HepG2 (cell line): ENCODE measurements around the gene DOLK. TPM values are rescaled to one million over a fixed set of nuclear protein-coding genes. Genes with fewer than 3 reads are reported as not detected.

Experiments used
- BRCA1 ChIP-seq: sonication (generic); formaldehyde crosslinking; IDR thresholded peaks from 2 replicates; pipeline ENCODE4 v1.4.0; 2020; ENCODE audit warnings: missing genetic modification reagents
- JUNB ChIP-seq: sonication (generic); formaldehyde crosslinking; IDR thresholded peaks from 2 replicates; pipeline ENCODE4 v1.8.0; 2022; ENCODE audit warnings: missing genetic modification reagents, mild to moderate bottlenecking, borderline replicate concordance
- PRMT3 ChIP-seq: sonication (generic); formaldehyde crosslinking; IDR thresholded peaks from 2 replicates; pipeline ENCODE4 v1.8.1; 2022; ENCODE audit warnings: low read depth, mild to moderate bottlenecking, moderate library complexity, missing genetic modification reagents, borderline replicate concordance
- SALL1 ChIP-seq: sonication (generic); formaldehyde crosslinking; IDR thresholded peaks from 2 replicates; pipeline ENCODE4 v1.8.0; 2022; ENCODE audit warnings: mild to moderate bottlenecking, missing genetic modification reagents
- SKIL ChIP-seq: sonication (generic); formaldehyde crosslinking; IDR thresholded peaks from 2 replicates; pipeline ENCODE4 v1.8.0; 2022; ENCODE audit warnings: missing genetic modification reagents, mild to moderate bottlenecking, moderate library complexity, borderline replicate concordance
- ZNF17 ChIP-seq: sonication (generic); formaldehyde crosslinking; IDR thresholded peaks from 2 replicates; pipeline ENCODE4 v1.5.0; 2020; ENCODE audit warnings: mild to moderate bottlenecking, missing genetic modification reagents
- ZNF234 ChIP-seq: sonication (generic); formaldehyde crosslinking; conservative IDR thresholded peaks from 2 replicates; pipeline ENCODE4 v1.5.1; 2020; ENCODE audit warnings: mild to moderate bottlenecking, missing genetic modification reagents
- ZZZ3 ChIP-seq: sonication (generic); formaldehyde crosslinking; IDR thresholded peaks from 2 replicates; pipeline ENCODE4 v1.4.0; 2020; ENCODE audit warnings: missing genetic modification reagents, mild to moderate bottlenecking, borderline replicate concordance
- polyA plus RNA-seq, 8 experiments: library from polyadenylated mRNA; depleted of rRNA in 3 of 8; stranded (reverse) in 7 of 8; unstranded in 1 of 8; fragments of >200 nt; fragmentation: Illumina TruSeq in 4 of 8; extraction: Trizol in 4 of 8; gene quantifications; 2 replicates each; pipeline versions ENCODE4 v1.2.1 to v1.2.3, GENCODE V29; 2011 to 2016; ENCODE audit warnings: low read depth in 4 of 8, missing spikeins in 1 of 8, mixed read lengths in 1 of 8; ENCODE audit not compliant: insufficient read depth in 1 of 8
- total RNA-seq, 5 experiments: library from RNA; depleted of rRNA; stranded (reverse); fragments of >200 nt; fragmentation: Illumina TruSeq; extraction: Trizol; gene quantifications; 2 replicates each; pipeline ENCODE4 v1.2.3, GENCODE V29; 2016; ENCODE audit warnings: low read depth in 1 of 5
- TF ChIP-seq, protein P1 (sequence below): sonication (generic); formaldehyde crosslinking; IDR thresholded peaks from 2 replicates; pipeline ENCODE4 v1.9.0; 2021; ENCODE audit warnings: missing genetic modification reagents, mild to moderate bottlenecking, borderline replicate concordance
- TF ChIP-seq, protein P2 (sequence below): sonication (generic); formaldehyde crosslinking; IDR thresholded peaks from 2 replicates; pipeline ENCODE4 v1.9.0; 2021; ENCODE audit warnings: mild to moderate bottlenecking, missing genetic modification reagents
- TF ChIP-seq, protein P3 (sequence below): sonication (generic); formaldehyde crosslinking; IDR thresholded peaks from 2 replicates; pipeline ENCODE4 v1.4.0; 2020; ENCODE audit warnings: mild to moderate bottlenecking, missing genetic modification reagents, borderline replicate concordance

DOLK gene
- total and polyA plus RNA-seq, 2 of the 13 experiments (the other 11 are each of a cell fraction or from before 2014, with no cell fraction given), result 15.4 to 18.7 TPM

DNA sequence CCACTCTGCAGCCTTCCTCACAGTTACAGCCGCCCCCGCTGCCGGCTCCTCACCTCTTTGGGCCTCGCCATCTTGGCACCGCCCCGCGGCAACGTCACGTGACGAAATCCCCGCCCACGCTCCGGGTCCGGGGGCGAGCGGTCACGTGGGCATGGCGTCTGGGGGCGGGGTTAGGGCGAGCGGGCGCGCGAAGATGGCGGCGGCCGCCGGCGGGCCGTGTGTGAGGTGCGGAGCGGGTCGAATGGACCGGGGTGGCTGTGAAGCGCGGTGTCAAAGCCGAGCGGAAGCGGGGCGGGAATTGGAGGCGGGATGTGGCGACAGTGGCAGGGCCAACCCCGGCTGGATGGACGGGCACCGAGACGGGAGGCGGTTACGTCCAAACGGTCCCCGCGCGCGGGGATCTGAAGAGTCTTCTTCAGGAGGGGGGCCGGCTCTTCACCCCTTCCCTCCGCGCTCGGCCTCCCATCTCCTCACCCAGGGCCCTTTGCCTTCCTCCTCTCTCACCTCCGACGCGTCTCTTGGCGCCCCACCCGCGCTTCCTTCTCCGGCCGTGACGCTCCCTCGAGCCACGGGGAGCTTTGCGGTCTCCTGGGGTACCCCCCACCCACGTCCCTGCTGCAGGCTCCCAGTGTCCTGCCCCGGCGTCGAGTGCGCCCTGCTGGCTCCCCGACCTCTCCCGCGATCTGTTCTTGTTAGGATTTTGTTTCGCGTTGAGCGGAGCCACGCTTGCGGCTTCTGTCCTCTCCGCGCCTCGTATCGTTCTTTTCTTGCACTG is at the start of gene DOLK, which contains the start of gene NUP188 (continued):
- TF ChIP-seq, protein P1, sequence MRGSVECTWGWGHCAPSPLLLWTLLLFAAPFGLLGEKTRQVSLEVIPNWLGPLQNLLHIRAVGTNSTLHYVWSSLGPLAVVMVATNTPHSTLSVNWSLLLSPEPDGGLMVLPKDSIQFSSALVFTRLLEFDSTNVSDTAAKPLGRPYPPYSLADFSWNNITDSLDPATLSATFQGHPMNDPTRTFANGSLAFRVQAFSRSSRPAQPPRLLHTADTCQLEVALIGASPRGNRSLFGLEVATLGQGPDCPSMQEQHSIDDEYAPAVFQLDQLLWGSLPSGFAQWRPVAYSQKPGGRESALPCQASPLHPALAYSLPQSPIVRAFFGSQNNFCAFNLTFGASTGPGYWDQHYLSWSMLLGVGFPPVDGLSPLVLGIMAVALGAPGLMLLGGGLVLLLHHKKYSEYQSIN (CRISPR knock-in tag), result no peak
- TF ChIP-seq ZZZ3 (no peak; the same call in 1 of the 2 replicates), ZNF234 (no peak), PRMT3 (CRISPR knock-in tag) (no peak), SALL1 (CRISPR knock-in tag) (peak; percentile 72), SKIL (0 out of 2 replicates have a peak, but pooled peaks have one; percentile 53), JUNB (CRISPR knock-in tag) (no peak), ZNF17 (CRISPR knock-in tag) (no peak), BRCA1 (CRISPR knock-in tag) (0 out of 2 replicates have a peak, but pooled peaks have one; percentile 63)
- TF ChIP-seq, protein P2, sequence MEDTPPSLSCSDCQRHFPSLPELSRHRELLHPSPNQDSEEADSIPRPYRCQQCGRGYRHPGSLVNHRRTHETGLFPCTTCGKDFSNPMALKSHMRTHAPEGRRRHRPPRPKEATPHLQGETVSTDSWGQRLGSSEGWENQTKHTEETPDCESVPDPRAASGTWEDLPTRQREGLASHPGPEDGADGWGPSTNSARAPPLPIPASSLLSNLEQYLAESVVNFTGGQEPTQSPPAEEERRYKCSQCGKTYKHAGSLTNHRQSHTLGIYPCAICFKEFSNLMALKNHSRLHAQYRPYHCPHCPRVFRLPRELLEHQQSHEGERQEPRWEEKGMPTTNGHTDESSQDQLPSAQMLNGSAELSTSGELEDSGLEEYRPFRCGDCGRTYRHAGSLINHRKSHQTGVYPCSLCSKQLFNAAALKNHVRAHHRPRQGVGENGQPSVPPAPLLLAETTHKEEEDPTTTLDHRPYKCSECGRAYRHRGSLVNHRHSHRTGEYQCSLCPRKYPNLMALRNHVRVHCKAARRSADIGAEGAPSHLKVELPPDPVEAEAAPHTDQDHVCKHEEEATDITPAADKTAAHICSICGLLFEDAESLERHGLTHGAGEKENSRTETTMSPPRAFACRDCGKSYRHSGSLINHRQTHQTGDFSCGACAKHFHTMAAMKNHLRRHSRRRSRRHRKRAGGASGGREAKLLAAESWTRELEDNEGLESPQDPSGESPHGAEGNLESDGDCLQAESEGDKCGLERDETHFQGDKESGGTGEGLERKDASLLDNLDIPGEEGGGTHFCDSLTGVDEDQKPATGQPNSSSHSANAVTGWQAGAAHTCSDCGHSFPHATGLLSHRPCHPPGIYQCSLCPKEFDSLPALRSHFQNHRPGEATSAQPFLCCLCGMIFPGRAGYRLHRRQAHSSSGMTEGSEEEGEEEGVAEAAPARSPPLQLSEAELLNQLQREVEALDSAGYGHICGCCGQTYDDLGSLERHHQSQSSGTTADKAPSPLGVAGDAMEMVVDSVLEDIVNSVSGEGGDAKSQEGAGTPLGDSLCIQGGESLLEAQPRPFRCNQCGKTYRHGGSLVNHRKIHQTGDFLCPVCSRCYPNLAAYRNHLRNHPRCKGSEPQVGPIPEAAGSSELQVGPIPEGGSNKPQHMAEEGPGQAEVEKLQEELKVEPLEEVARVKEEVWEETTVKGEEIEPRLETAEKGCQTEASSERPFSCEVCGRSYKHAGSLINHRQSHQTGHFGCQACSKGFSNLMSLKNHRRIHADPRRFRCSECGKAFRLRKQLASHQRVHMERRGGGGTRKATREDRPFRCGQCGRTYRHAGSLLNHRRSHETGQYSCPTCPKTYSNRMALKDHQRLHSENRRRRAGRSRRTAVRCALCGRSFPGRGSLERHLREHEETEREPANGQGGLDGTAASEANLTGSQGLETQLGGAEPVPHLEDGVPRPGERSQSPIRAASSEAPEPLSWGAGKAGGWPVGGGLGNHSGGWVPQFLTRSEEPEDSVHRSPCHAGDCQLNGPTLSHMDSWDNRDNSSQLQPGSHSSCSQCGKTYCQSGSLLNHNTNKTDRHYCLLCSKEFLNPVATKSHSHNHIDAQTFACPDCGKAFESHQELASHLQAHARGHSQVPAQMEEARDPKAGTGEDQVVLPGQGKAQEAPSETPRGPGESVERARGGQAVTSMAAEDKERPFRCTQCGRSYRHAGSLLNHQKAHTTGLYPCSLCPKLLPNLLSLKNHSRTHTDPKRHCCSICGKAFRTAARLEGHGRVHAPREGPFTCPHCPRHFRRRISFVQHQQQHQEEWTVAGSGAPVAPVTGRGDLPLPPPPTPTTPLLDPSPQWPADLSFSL (CRISPR knock-in tag), result no peak
- TF ChIP-seq, protein P3, sequence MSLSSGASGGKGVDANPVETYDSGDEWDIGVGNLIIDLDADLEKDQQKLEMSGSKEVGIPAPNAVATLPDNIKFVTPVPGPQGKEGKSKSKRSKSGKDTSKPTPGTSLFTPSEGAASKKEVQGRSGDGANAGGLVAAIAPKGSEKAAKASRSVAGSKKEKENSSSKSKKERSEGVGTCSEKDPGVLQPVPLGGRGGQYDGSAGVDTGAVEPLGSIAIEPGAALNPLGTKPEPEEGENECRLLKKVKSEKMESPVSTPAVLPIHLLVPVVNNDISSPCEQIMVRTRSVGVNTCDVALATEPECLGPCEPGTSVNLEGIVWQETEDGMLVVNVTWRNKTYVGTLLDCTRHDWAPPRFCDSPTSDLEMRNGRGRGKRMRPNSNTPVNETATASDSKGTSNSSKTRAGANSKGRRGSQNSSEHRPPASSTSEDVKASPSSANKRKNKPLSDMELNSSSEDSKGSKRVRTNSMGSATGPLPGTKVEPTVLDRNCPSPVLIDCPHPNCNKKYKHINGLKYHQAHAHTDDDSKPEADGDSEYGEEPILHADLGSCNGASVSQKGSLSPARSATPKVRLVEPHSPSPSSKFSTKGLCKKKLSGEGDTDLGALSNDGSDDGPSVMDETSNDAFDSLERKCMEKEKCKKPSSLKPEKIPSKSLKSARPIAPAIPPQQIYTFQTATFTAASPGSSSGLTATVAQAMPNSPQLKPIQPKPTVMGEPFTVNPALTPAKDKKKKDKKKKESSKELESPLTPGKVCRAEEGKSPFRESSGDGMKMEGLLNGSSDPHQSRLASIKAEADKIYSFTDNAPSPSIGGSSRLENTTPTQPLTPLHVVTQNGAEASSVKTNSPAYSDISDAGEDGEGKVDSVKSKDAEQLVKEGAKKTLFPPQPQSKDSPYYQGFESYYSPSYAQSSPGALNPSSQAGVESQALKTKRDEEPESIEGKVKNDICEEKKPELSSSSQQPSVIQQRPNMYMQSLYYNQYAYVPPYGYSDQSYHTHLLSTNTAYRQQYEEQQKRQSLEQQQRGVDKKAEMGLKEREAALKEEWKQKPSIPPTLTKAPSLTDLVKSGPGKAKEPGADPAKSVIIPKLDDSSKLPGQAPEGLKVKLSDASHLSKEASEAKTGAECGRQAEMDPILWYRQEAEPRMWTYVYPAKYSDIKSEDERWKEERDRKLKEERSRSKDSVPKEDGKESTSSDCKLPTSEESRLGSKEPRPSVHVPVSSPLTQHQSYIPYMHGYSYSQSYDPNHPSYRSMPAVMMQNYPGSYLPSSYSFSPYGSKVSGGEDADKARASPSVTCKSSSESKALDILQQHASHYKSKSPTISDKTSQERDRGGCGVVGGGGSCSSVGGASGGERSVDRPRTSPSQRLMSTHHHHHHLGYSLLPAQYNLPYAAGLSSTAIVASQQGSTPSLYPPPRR (CRISPR knock-in tag), result no peak; the same call in 1 of the 2 replicates
